HEK293 (cell line): Measurements from ENCODE around the gene EEF2KMT.
"Not testable (repeated sequence)": the region's sequence is repeated elsewhere in the genome, so short reads cannot be mapped to it uniquely, and the experiment has no call there.

Experiments used
- ZNF274 ChIP-seq, 2 experiments: fragments of 200-500 bp in 1 of 2; fragments of 450-650 bp in 1 of 2; sonication (Bioruptor generic) in 1 of 2; formaldehyde crosslinking in 1 of 2; IDR thresholded peaks; 2 replicates each; pipeline versions ENCODE4 v1.5.1 to v1.6.1; 2014 to 2016; ENCODE audit warnings: borderline replicate concordance in 1 of 2, inconsistent platforms in 1 of 2, low read length in 1 of 2, missing biosample characterization in 1 of 2, missing genetic modification characterization in 1 of 2
- ZNF510 ChIP-seq: fragments of 450-650 bp; formaldehyde crosslinking; IDR thresholded peaks from 2 replicates; pipeline ENCODE4 v1.5.1; 2018; ENCODE audit warnings: mild to moderate bottlenecking, missing genetic modification characterization, missing biosample characterization; ENCODE audit not compliant: insufficient replicate concordance

- TF ChIP-seq ZNF274 (IDR thresholded peaks at IDR 0.05; ENCODE audit: low read length); ZNF274 (tag by site-specific recombination; IDR thresholded peaks at IDR 0.05; ENCODE audit: borderline replicate concordance); ZNF510: not testable (repeated sequence)
These were observed 13.9 kb downstream of the EEF2KMT start for GRCh38 chr16:5083646-5084045.
